NCI-H524 treated with DMSO at 0.1 percent for 48 hours (cell line): ENCODE measurements around the gene RAP1GAP.

Experiments used
- DNase-seq: peaks from one replicate; lab custom pipeline; 2025; lab: John Stamatoyannopoulos, UW

The RAP1GAP gene

DNA sequence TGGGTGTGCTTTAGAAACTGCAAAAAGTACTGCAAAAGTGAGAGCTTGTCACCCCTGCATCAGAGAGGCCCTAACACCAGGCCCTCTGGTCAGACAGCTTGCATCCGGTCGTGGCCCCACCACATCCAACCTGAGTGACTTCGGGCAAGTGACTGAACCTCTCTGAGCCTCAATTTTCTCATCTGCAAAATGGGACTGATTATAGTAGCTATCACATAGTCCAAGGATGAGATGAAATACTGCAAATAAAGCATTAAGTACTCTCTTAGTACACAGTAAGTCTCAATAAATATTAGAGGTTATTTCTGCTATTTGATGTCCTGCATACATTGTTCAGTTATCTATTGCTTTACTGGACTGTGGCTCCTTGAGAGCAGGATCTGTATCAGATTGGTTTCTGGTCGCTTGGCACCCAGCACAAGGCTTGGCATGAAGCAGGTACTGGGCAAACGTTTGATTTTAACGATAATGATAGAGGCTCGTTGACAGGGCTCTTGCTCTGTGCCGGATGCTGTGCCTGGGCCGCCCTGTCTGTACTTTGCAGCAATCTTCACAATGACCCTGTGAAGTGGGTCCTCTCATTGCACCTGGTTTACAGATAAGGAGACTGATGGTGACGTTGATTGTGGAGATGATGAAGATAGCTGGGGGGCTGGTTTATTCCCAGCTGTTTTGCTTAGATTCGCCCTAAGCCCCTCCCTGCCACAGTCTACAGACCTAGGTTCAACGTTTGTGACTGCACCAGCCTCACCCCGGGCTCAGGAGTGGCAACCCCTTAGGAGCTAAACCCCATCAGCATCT lies 43.6 kb downstream of the RAP1GAP start:
- no peak for DNase-seq

- DNase-seq = no peak
Measured at GRCh38 chr1:21624571-21625389, 44.4 kb downstream of the RAP1GAP start.

- DNase-seq = no peak
Measured at GRCh38 chr1:21623410-21623961, 45.7 kb downstream of the RAP1GAP start.

GRCh38 chr1:21622466-21623315 lies 46.5 kb downstream of the RAP1GAP start:
- DNase-seq = no peak

- DNase-seq = no peak
Measured at GRCh38 chr1:21621761-21622436, 47.3 kb downstream of the RAP1GAP start.

DNA sequence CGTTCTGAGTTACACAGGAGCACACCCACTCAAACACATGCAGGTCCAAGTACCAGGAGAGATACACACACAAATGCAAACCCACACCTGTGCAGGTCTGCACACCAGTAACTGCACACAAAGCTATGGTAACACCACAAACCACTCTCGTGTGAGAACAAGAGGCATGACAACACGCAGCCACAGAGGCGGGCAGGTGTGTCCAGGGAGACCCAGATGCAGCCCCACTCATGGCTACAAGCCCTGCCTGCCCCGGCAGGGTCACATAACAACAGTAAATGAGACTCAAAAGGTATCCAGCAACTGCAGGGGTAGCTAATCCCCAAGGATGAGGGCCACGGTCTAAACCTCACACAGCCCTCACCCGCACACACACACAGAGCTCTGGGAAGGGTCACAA lies 48.1 kb downstream of the RAP1GAP start:
- DNase-seq = no peak

GRCh38 chr1:21620496-21620895 lies 48.7 kb downstream of the RAP1GAP start:
- peak; percentile 22 for DNase-seq

- DNase-seq = no peak
Measured at GRCh38 chr1:21620011-21620410, 49.1 kb downstream of the RAP1GAP start.

DNA sequence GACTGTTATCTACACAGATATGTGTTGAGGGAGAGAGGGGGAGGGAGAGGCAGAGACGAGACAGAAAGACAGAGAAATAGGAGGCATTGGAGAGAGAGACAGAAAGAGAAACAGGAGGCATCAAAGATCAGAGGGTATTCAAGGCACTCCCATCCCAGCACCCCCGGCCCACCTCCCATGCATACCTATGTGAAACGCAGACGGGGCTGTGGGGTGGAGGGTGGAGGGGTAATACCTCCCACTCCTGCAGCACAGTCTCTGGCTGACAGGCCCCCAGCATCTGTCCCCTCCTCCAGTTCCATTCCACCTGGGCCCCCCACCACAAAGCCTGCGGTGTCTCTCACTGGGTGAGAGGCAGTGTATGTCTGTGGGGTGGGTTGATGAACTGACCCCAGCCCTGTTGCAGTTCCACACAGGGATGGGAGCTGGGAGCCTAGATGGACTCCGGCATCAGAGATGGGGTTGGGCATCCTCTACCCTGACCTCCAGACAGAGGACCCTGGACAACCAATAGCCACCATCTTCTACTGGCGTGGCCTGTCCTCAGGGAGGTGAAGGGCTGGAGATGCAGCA lies 49.7 kb downstream of the RAP1GAP start:
- DNase-seq = no peak

- no peak for DNase-seq
Measured at GRCh38 chr1:21618561-21619374, 50.4 kb downstream of the RAP1GAP start.

DNA sequence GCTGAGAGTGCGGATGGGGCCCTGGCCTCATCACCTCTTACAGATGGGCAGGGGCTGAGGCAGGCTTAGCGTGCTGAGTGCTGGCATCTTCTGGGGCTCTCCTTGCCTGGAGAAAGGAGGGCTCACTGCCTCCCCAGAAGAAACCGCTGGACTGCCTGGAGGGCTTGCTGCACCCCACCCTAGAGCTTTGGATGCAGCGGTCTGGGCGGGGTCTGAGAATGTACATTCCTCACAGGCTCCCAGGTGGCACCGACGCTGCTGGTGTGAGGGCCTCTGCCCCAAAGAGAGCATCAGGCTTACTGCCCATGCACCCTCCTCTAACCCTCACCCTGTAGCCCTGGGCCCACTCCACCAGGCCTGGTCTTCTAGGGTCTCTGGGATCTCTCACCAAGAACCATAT lies 51.1 kb downstream of the RAP1GAP start:
- DNase-seq = no peak

GRCh38 chr1:21617126-21617738 lies 51.9 kb downstream of the RAP1GAP start:
- DNase-seq = no peak

DNA sequence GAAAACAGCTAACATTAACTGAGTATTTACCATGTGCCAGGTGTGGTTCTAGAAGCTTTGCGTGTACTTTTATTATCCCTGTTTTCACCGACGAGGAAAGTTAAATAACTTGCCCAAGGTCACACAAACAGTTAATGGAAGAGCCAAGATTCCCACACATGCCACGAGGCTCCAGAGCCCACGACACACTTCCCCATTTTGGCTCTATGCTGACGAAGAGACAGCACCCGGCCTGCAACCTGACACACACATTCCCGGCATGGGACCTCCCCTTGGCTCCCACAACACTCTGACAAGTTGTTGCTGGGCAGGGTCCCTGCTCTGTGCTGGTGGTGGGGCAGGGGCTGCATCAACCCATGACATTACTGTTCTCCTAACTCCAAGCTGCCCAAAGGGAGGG lies 52.8 kb downstream of the RAP1GAP start:
- DNase-seq = no peak

DNA sequence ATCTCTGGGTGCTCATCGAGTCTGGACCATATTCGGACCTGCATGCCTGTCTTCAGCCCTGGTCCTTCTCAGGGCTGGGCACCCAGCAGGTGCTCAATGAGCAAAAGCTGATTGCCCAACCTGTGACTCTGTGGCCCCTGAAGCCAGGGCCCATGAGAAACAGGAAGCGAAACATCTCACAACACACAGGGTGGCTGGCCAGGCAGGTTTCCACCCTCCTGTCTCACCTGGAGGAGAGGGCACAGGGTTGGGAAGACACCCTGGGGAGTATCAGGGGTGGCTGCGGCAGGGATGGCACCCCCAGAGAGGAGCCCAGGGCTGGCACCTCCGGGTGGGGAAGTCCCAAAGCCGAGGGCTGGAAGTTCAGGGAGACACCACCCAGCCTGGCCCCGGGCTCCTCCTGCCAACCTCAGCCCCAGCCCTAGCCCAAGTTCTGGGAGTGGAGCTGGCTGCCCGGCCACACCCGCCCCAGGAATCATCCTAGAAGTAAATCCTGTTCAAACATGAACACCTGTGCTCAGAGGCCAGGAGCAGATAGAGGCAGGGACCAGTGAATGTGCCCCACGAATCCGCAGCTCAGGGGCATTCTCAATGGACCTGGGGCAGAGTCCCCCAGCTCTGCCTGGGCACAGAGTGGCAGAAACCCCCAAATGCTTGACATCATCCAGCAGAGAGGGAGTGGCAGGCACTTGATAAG lies 54.6 kb downstream of the RAP1GAP start:
- no peak for DNase-seq

- no peak for DNase-seq
Measured at GRCh38 chr1:21613072-21613867, 55.9 kb downstream of the RAP1GAP start.

GRCh38 chr1:21612057-21612456 lies 57.1 kb downstream of the RAP1GAP start:
- DNase-seq = no peak

DNA sequence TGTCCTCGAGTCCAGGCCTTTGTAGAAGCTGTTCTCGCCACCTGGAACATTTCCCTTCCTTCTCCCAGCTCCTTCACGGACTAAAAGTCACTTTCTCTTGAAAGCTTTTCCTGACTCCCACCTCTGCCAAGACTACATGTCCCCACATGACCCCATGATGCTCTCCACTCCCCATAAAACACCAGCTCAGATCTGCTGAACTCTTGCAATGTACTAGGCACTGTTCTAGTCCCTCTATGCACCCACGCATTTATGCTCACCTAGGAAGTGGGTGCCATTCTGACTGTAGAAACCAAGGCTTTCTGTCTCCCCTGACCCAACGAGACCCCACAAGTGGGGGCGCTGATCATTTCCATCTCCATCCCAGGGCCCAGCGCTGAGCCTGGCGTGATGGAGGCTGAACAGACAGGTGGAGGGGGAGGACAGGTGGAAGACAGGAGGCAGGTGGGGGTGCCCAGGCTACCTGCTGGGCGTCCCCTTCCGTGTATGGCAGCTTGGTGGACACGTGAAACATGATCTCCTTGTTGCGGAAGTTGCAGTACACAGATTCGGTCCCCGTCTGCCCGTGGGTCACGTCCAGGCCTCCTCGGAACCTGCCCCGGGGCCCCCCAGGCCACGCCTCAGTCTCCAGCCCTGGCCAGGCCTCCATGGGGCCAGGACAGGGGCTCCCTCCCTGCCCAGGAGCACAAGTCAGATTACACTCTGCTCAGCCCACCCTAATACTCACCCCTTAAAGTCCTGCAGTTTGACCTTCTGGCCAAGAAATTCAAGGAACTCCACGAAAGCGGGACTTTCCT lies 58.0 kb downstream of the RAP1GAP start:
- no peak for DNase-seq
